GM12878 (cell line): ENCODE data around the gene GRN. TPM values are rescaled to one million over a fixed set of nuclear protein-coding genes. Genes with fewer than 3 reads are reported as not detected.

ENCODE experiments used
- ATAC-seq: fragments of 200-7000 bp; cut with Tn5 transposase; 3 replicates; pipeline ENCODE4 v1.9.1; 2020; ENCODE audit warnings: mild to moderate bottlenecking, moderate library complexity
- BruUV-seq: library from RNA; stranded (reverse); fragments of 400-500 nt; replicated peaks from 2 replicates; lab custom pipeline; 2021; lab: Mats Ljungman, UMichigan
- CTCF ChIA-PET: fragments of 300-600 bp; sonication (Branson Sonifier 250); formaldehyde crosslinking; extraction: SDS; loops from one replicate; lab custom pipeline; 2021; ENCODE audit warnings: inconsistent platforms; lab: Yijun Ruan, JAX
- POLR2A ChIA-PET: fragments of 350-600 bp; formaldehyde crosslinking; extraction: SDS; loops from one replicate; lab custom pipeline; 2021; ENCODE audit warnings: inconsistent platforms; lab: Charles Lee
- RAD21 ChIA-PET: fragments of 300-600 bp; sonication (Branson Sonifier 250); formaldehyde crosslinking; loops from one replicate; lab custom pipeline; 2023; ENCODE audit warnings: antibody characterized with exemption; ENCODE audit not compliant: unreplicated experiment; lab: Charles Lee
- SMC1A ChIA-PET: fragments of 300-600 bp; sonication (Branson Sonifier 250); formaldehyde crosslinking; loops from one replicate; lab custom pipeline; 2023; ENCODE audit not compliant: unreplicated experiment, uncharacterized antibody; lab: Charles Lee
- DNase-seq: peaks from one replicate; pipeline ENCODE4 v3.0.0-alpha.2; 2011; ENCODE audit warnings: low read depth, low spot score
- FAIRE-seq: peaks from 3 replicates; lab custom pipeline; 2011; peaks lifted over from hg19 to GRCh38; lab: Jason Lieb, UNC
- H2AFZ ChIP-seq: 2 replicates; pipeline ENCODE4 v1.6.0; 2011; ENCODE audit warnings: low read depth, low read length, control low read depth; ENCODE audit not compliant: control insufficient read depth
- H3K27ac ChIP-seq: 2 replicates; pipeline ENCODE4 v1.5.1; 2011; ENCODE audit warnings: control low read depth; ENCODE audit not compliant: control insufficient read depth, insufficient read depth
- H3K27me3 ChIP-seq, 2 experiments: replicated peaks in 1 of 2; 2 replicates each; pipeline versions ENCODE4 v1.6.0 to v1.6.1; 2011; ENCODE audit warnings: low read length in 1 of 2; ENCODE audit not compliant: control insufficient read depth in 2 of 2, insufficient read depth in 2 of 2
- H3K36me3 ChIP-seq, 2 experiments: 2 replicates each; pipeline ENCODE4 v1.5.1; 2011; ENCODE audit warnings: low read length in 1 of 2; ENCODE audit not compliant: control insufficient read depth in 2 of 2, insufficient read depth in 2 of 2
- H3K4me1 ChIP-seq: 2 replicates; pipeline ENCODE4 v1.6.1; 2011; ENCODE audit warnings: mild to moderate bottlenecking, low read length, moderate library complexity, mixed read lengths; ENCODE audit not compliant: control insufficient read depth, insufficient read depth
- H3K4me2 ChIP-seq: 2 replicates; pipeline ENCODE4 v1.6.0; 2011; ENCODE audit warnings: control low read depth; ENCODE audit not compliant: control insufficient read depth, insufficient read depth
- H3K4me3 ChIP-seq: fragments of 200-600 bp; sonication (generic); 2 replicates; pipeline ENCODE4 v1.5.1; 2016
- H3K79me2 ChIP-seq: 2 replicates; pipeline ENCODE4 v1.6.0; 2011; ENCODE audit warnings: low read length; ENCODE audit not compliant: control insufficient read depth, insufficient read depth
- H3K9ac ChIP-seq: 2 replicates; pipeline ENCODE4 v1.8.0; 2011; ENCODE audit warnings: low read length, control low read depth, mixed read lengths; ENCODE audit not compliant: control insufficient read depth, insufficient read depth
- H3K9me3 ChIP-seq: replicated peaks from 3 replicates; pipeline ENCODE4 v1.5.1; 2011; ENCODE audit warnings: mild to moderate bottlenecking, low read length; ENCODE audit not compliant: control insufficient read depth, insufficient read depth
- H4K20me1 ChIP-seq: 2 replicates; pipeline ENCODE4 v1.6.0; 2011; ENCODE audit not compliant: control insufficient read depth, insufficient read depth
- ATF3 ChIP-seq: IDR thresholded peaks from 2 replicates; pipeline ENCODE4 v1.6.1; 2011; ENCODE audit warnings: low read depth, mild to moderate bottlenecking, low read length, moderate library complexity, borderline replicate concordance; ENCODE audit errors: extremely low read depth
- BACH1 ChIP-seq: fragments of 450-650 bp; IDR thresholded peaks from 2 replicates; pipeline ENCODE4 v1.6.1; 2017; ENCODE audit warnings: mild to moderate bottlenecking, borderline replicate concordance
- BCL3 ChIP-seq: IDR thresholded peaks from 2 replicates; pipeline ENCODE4 v1.6.1; 2011; ENCODE audit warnings: borderline replicate concordance, low read depth, mild to moderate bottlenecking, moderate library complexity, low read length; ENCODE audit not compliant: insufficient read depth, poor library complexity, severe bottlenecking
- EP300 ChIP-seq, 2 experiments: fragments of 150-350 bp in 1 of 2; IDR thresholded peaks; 2 replicates each; pipeline ENCODE4 v1.6.1; 2011 to 2012; ENCODE audit warnings: low read depth in 2 of 2, low read length in 2 of 2, borderline replicate concordance in 1 of 2, improper control_type of control experiment in 1 of 2, inconsistent platforms in 1 of 2; ENCODE audit not compliant: control insufficient read depth in 1 of 2
- HDAC6 ChIP-seq: fragments of 200-600 bp; sonication (generic); IDR thresholded peaks from one replicate; pipeline ENCODE4 v1.8.0; 2017; ENCODE audit warnings: antibody characterized with exemption; ENCODE audit not compliant: unreplicated experiment
- HSF1 ChIP-seq: fragments of 150-350 bp; IDR thresholded peaks from 2 replicates; pipeline ENCODE4 v1.6.1; 2014; ENCODE audit warnings: mild to moderate bottlenecking, low read depth, low read length
- JUND ChIP-seq: IDR thresholded peaks from 2 replicates; pipeline ENCODE4 v1.6.1; 2012; ENCODE audit warnings: low read depth, mild to moderate bottlenecking, low read length, improper control_type of control experiment, moderate library complexity
- MXI1 ChIP-seq: fragments of 150-350 bp; IDR thresholded peaks from 2 replicates; pipeline ENCODE4 v1.6.1; 2011; ENCODE audit warnings: low read depth, mild to moderate bottlenecking, inconsistent platforms, low read length, improper control_type of control experiment
- NFIC ChIP-seq: IDR thresholded peaks from 2 replicates; pipeline ENCODE4 v1.6.1; 2012; ENCODE audit warnings: low read depth, mild to moderate bottlenecking, inconsistent platforms, low read length, moderate library complexity
- NR2C2 ChIP-seq: IDR thresholded peaks from 2 replicates; pipeline ENCODE4 v1.6.1; 2011; ENCODE audit warnings: borderline replicate concordance, low read depth; ENCODE audit not compliant: control insufficient read depth, insufficient read length
- PBX3 ChIP-seq: IDR thresholded peaks from 2 replicates; pipeline ENCODE4 v1.6.1; 2011; ENCODE audit warnings: mild to moderate bottlenecking, low read depth, low read length, moderate library complexity; ENCODE audit not compliant: insufficient replicate concordance
- SREBF2 ChIP-seq: IDR thresholded peaks from 2 replicates; pipeline ENCODE4 v1.6.1; 2012; ENCODE audit warnings: mild to moderate bottlenecking, low read length
- TAF1 ChIP-seq: IDR thresholded peaks from 2 replicates; pipeline ENCODE4 v1.6.1; 2011; ENCODE audit warnings: mild to moderate bottlenecking, low read depth, low read length, borderline replicate concordance
- TCF12 ChIP-seq: IDR thresholded peaks from 2 replicates; pipeline ENCODE4 v1.6.1; 2011; ENCODE audit warnings: low read depth, mild to moderate bottlenecking, low read length
- WRNIP1 ChIP-seq: IDR thresholded peaks from 2 replicates; pipeline ENCODE4 v1.6.1; 2011; ENCODE audit warnings: low read depth, low read length, improper control_type of control experiment, borderline replicate concordance
- YY1 ChIP-seq: IDR thresholded peaks from 2 replicates; pipeline ENCODE4 v1.6.1; 2011; ENCODE audit warnings: low read depth, mild to moderate bottlenecking, low read length
- WGBS: methylation state at CpG from one replicate; pipeline ENCODE4 v1.1.6; 2016; ENCODE audit warnings: low lambda C conversion rate; ENCODE audit not compliant: insufficient replicate concordance, insufficient coverage; ENCODE audit errors: missing lambda C conversion rate; 5-methylcytosine and 5-hydroxymethylcytosine counted together
- in situ Hi-C: fragments of 300-500 bp; cut with MboI; formaldehyde crosslinking; loops from 9 replicates; pipeline ENCODE4 v1.14.3; 2018; ENCODE audit warnings: mixed read lengths
- intact Hi-C: fragments of 100-400 bp; cut with micrococcal nuclease; formaldehyde crosslinking; loops from one replicate; pipeline ENCODE4 v1.14.2; 2022; ENCODE audit not compliant: unreplicated experiment
- polyA plus RNA-seq, 11 experiments: library from polyadenylated mRNA; depleted of rRNA in 4 of 11; unstranded in 6 of 11; stranded (reverse) in 5 of 11; fragments of >200 nt; fragmentation: Nextera tagmentation in 4 of 11; fragmentation: Illumina TruSeq in 1 of 11; extraction: Ambion mirVana in 4 of 11; extraction: Trizol in 1 of 11; gene quantifications; 1 replicate in 1 of 11; 2 replicates in 10 of 11; pipeline versions ENCODE4 v1.2.1 to v1.2.3, GENCODE V29; 2011 to 2016; ENCODE audit warnings: inconsistent platforms in 2 of 11, missing spikeins in 2 of 11, low read depth in 1 of 11
- total RNA-seq, 4 experiments: library from RNA; depleted of rRNA in 3 of 4; stranded (reverse); fragments of >200 nt in 3 of 4; fragmentation: Illumina TruSeq in 1 of 4; extraction: Trizol in 1 of 4; gene quantifications; 2 replicates each; pipeline versions ENCODE4 v1.2.1 to v1.2.3, GENCODE V29; 2013 to 2021

GRN gene
- total and polyA plus RNA-seq, 10 of the 15 experiments (the other 5 are each of a cell fraction or from before 2014, with no cell fraction given), result 22.3 to 389 (median 139) TPM

- Histone ChIP-seq H3K4me1 (peaks cover 24% of the 10 kb centered on the region), H3K27ac (no peak overlapping the region), H2AFZ (no peak overlapping the region), H3K79me2 (peaks cover 19% of the 10 kb centered on the region), H3K4me3 (no peak overlapping the region), H3K27me3 (no peaks in the 10 kb centered on the region), H3K36me3 (no peaks in the 10 kb centered on the region), H3K9ac (no peak overlapping the region), H3K4me2 (no peak overlapping the region; the same call in 1 of the 2 replicates), H4K20me1 (no peaks in the 10 kb centered on the region), H3K9me3 (no peaks in the 10 kb centered on the region)
- SMC1A ChIA-PET, result interaction anchor here (1.5 to 3.5 kb wide), 3 partner anchors 12 to 134 kb away, joined by 4 to 29 read pairs (median 9); no protein-coding TSS in a partner anchor
- in situ Hi-C loops (no loop called here), intact Hi-C loops (no loop called here)
- ATAC-seq, result no peak
- FAIRE-seq, result no peak
- WGBS, result 66% methylated on average over 11 of the region's 11 CpGs
- POLR2A ChIA-PET, result interaction anchor here (0.9 to 2.5 kb wide), 2 partner anchors 9 to 134 kb away, joined by 3 to 16 read pairs; no protein-coding TSS in a partner anchor
- DNase-seq, result no peak
- no TSS peak for BruUV-seq
- CTCF ChIA-PET, result interaction anchor here (9.1 to 12.5 kb wide), 2 partner anchors 11 to 135 kb away, joined by 135 to 154 read pairs; no protein-coding TSS in a partner anchor
- TF ChIP-seq MXI1 (no peak), SREBF2 (no peak), BACH1 (no peak), ATF3 (no peak), TAF1 (no peak), EP300 (IDR thresholded peaks at IDR 0.05; ENCODE audit: borderline replicate concordance in 1 of 2, control insufficient read depth in 1 of 2, low read depth in 2 of 2, low read length in 2 of 2) (no peak), PBX3 (no peak), JUND (no peak), TCF12 (no peak), HDAC6 (no peak), NR2C2 (no peak), NFIC (no peak), YY1 (no peak), BCL3 (no peak), WRNIP1 (no peak), HSF1 (no peak)
- RAD21 ChIA-PET, result interaction anchor here (2.3 to 2.7 kb wide), 2 partner anchors 13 to 134 kb away, joined by 18 to 31 read pairs; no protein-coding TSS in a partner anchor
These were observed 1.4 kb upstream of the GRN start for GRCh38 chr17:44343510-44344209.
